H1 (cell line): ENCODE results near the gene MAPK8IP1. TPM values are rescaled to one million over a fixed set of nuclear protein-coding genes. Genes with fewer than 3 reads are reported as not detected.

Source experiments
- ATF2 ChIP-seq: IDR thresholded peaks from 2 replicates; pipeline ENCODE4 v1.6.1; 2012; ENCODE audit warnings: low read length, inconsistent platforms
- CHD7 ChIP-seq: fragments of 300-600 bp; sonication (generic); IDR thresholded peaks from 2 replicates; pipeline ENCODE4 v1.7.1; 2012; ENCODE audit warnings: low read length, moderate library complexity, mild to moderate bottlenecking, inconsistent platforms; ENCODE audit not compliant: insufficient replicate concordance
- EGR1 ChIP-seq: IDR thresholded peaks from 2 replicates; pipeline ENCODE4 v1.6.1; 2011; ENCODE audit warnings: low read depth, low read length, borderline replicate concordance
- EP300 ChIP-seq, 2 experiments: IDR thresholded peaks; 1 replicate in 1 of 2; 2 replicates in 1 of 2; pipeline ENCODE4 v1.6.1; 2011 to 2012; ENCODE audit warnings: low read depth in 2 of 2, low read length in 2 of 2, mild to moderate bottlenecking in 2 of 2, borderline replicate concordance in 1 of 2, inconsistent platforms in 1 of 2, moderate library complexity in 1 of 2
- POLR2A ChIP-seq, 2 experiments: IDR thresholded peaks; 1 replicate in 1 of 2; 2 replicates in 1 of 2; pipeline ENCODE4 v1.6.1; 2011; ENCODE audit warnings: low read depth in 2 of 2, low read length in 2 of 2, mild to moderate bottlenecking in 2 of 2; ENCODE audit errors: control extremely low read depth in 1 of 2
- POLR2AphosphoS5 ChIP-seq: IDR thresholded peaks from 2 replicates; pipeline ENCODE4 v1.6.1; 2011; ENCODE audit warnings: low read depth, low read length
- SAP30 ChIP-seq: fragments of 300-600 bp; sonication (generic); IDR thresholded peaks from 2 replicates; pipeline ENCODE4 v1.7.1; 2012; ENCODE audit warnings: low read length, moderate library complexity, mild to moderate bottlenecking, inconsistent platforms; ENCODE audit not compliant: insufficient read depth, insufficient replicate concordance
- SP4 ChIP-seq: IDR thresholded peaks from 2 replicates; pipeline ENCODE4 v1.6.1; 2012; ENCODE audit warnings: low read length, inconsistent platforms
- TAF7 ChIP-seq: optimal IDR thresholded peaks from 2 replicates; pipeline ENCODE3; 2011; ENCODE audit warnings: low read depth, mild to moderate bottlenecking, inconsistent platforms, low read length, moderate library complexity, borderline replicate concordance
- ZNF274 ChIP-seq: IDR thresholded peaks from 2 replicates; pipeline ENCODE4 v1.7.0; 2012; ENCODE audit warnings: low read length, borderline replicate concordance; ENCODE audit errors: extremely low read depth
- polyA plus RNA-seq, 7 experiments: library from polyadenylated mRNA; depleted of rRNA in 3 of 7; stranded (reverse) in 5 of 7; unstranded in 2 of 7; fragments of >200 nt in 5 of 7; fragments of 200-250 nt in 2 of 7; gene quantifications; 1 replicate in 5 of 7; 2 replicates in 1 of 7; 4 replicates in 1 of 7; pipeline versions ENCODE4 v1.2.1 to v1.2.3, GENCODE V29; 2011 to 2013; ENCODE audit warnings: missing spikeins in 2 of 7, mixed read lengths in 2 of 7
- total RNA-seq: library from RNA; stranded (reverse); fragmentation: NEBNext Ultra II Directional; extraction: Animal tissue kit (Norgen Biotek cat#: 25700); gene quantifications from 2 replicates; pipeline ENCODE4 v1.2.1, GENCODE V29; 2021

Gene MAPK8IP1
- total and polyA plus RNA-seq, 2 of the 8 experiments (the other 6 are each of a cell fraction or from before 2014, with no cell fraction given): 32.4 to 40.1 TPM

- TF ChIP-seq CHD7: no peak
- TF ChIP-seq ATF2: no peak
- TF ChIP-seq POLR2A (IDR thresholded peaks at IDR 0.05; ENCODE audit: control extremely low read depth in 1 of 2, low read depth in 2 of 2, low read length in 2 of 2): no peak
- TF ChIP-seq EP300 (IDR thresholded peaks at IDR 0.05; ENCODE audit: borderline replicate concordance in 1 of 2, low read depth in 2 of 2, low read length in 2 of 2): no peak
- TF ChIP-seq SAP30: no peak
- TF ChIP-seq EGR1: no peak
- TF ChIP-seq POLR2AphosphoS5: no peak
- no peak for TF ChIP-seq ZNF274
- TF ChIP-seq TAF7: no peak
- TF ChIP-seq SP4: no peak
Observed at GRCh38 chr11:45941285-45941684, 55.8 kb downstream of the MAPK8IP1 start (continued).
